ENCODE data around the gene SMYD1. TPM values are rescaled to one million over a fixed set of nuclear protein-coding genes. Genes with fewer than 3 reads are reported as not detected.

Gene SMYD1
- total RNA-seq, 2 donors from 2014 or later = not detected

GRCh38 chr2:88139804-88140203 lies 72.2 kb downstream of the SMYD1 start:
- Histone ChIP-seq H3K9me3 (no peaks in the 10 kb centered on the region), H3K27me3 (replicated peaks; ENCODE audit: insufficient read depth) (no peaks in the 10 kb centered on the region), H3K4me3 (no peak overlapping the region), H3K4me1 (ENCODE audit: control insufficient read depth in 1 of 2, low read depth in 2 of 2) (no peaks in the 10 kb centered on the region), H3K36me3 (no peaks in the 10 kb centered on the region), H3K27ac (no peak overlapping the region)
- no peak for TF ChIP-seq CTCF (IDR thresholded peaks at IDR 0.05)
- DNase-seq (ENCODE audit: low spot score) (no peak), ATAC-seq (ENCODE audit: insufficient number of reproducible peaks, low FRiP score, low read depth) (no peak)

DNA sequence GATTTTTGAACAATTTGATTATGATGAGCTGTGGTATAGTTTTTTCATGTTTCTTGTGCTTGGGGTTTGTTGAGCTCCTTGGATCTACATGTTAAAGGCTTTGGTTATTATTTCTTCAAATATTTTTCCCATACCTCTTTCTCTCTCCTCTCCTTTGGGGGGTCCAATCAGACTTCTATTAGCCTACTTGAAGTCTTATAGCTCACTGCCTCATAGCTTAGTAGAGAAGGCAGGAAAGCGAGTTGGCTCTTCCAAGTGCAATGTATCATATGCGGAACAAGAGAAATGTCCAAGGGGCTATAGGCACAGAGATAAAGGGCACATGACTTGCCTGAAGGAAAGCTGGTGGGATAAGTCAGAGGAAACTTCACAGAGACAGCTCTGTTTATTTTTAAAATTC lies 74.3 kb downstream of the SMYD1 start:
- DNase-seq (ENCODE audit: low spot score) = no peak

DNA sequence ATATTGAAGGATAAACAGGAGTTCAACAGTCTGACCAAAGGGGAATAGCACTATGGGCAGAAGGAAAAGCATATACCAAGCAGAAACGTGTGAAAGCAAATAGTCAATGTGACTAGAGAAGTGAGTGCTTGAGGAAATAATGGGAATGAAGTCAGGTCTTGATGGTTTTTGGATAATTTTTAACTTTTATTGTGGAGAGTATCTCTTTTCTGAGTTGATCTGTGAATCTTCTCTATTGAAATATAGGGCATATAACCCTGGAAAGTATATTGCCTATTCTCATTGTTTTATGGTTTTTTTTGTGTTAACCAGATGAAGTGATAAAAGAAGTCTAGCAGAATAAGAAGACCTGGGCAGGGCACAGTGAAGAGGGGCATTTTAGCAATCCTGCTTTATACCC lies 76.6 kb downstream of the SMYD1 start:
- Histone ChIP-seq H3K4me1 (ENCODE audit: control insufficient read depth in 1 of 2, low read depth in 2 of 2) (no peaks in the 10 kb centered on the region), H3K4me3 (no peak overlapping the region), H3K36me3 (no peaks in the 10 kb centered on the region), H3K27ac (no peak overlapping the region), H3K9me3 (peaks cover 11% of the 10 kb centered on the region), H3K27me3 (replicated peaks; ENCODE audit: insufficient read depth) (no peaks in the 10 kb centered on the region)
- TF ChIP-seq CTCF (IDR thresholded peaks at IDR 0.05) = no peak
- DNase-seq (ENCODE audit: low spot score) = no peak
- ATAC-seq (ENCODE audit: insufficient number of reproducible peaks, low FRiP score, low read depth) = no peak

More for the DNA sequence above, 74.3 kb downstream of the SMYD1 start:
- H3K4me1 ChIP-seq (ENCODE audit: control insufficient read depth in 1 of 2, low read depth in 2 of 2) = no peaks in the 10 kb centered on the region
- ATAC-seq (ENCODE audit: insufficient number of reproducible peaks, low FRiP score, low read depth) = no peak
- H3K36me3 ChIP-seq = no peaks in the 10 kb centered on the region
- no peak for TF ChIP-seq CTCF (IDR thresholded peaks at IDR 0.05)
- no peaks in the 10 kb centered on the region for H3K9me3 ChIP-seq
- no peak overlapping the region for H3K27ac ChIP-seq
- H3K27me3 ChIP-seq (replicated peaks; ENCODE audit: insufficient read depth) = no peaks in the 10 kb centered on the region
- H3K4me3 ChIP-seq = no peak overlapping the region

DNA sequence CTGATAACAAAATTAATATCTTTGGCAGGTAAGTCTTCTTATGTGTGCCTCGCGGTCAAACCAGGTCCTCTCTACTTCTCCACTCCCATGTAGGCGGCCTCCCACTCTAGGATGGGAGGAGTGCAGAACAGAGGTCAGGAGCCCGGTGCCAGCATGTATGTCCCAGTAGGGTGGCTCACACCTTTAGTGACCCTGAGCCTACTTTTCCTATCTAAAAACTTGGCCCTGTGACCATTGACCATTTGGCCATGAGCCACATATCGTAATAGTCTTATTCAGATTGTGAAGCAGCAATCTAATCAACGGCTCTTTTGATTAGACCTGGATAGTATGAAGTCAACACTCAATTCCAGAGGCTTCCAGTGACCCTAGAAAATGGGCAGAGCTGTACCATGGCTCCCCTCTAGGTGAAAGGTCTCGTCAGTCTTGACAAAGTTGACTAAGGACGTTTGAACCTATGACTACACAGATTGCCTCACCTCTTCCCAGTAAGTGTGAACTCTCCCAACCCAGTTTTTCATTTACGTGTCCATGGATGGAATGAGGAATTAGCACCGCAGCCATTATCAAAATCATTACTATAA lies 77.4 kb downstream of the SMYD1 start:
- H3K36me3 ChIP-seq = no peaks in the 10 kb centered on the region
- ATAC-seq (ENCODE audit: insufficient number of reproducible peaks, low FRiP score, low read depth) = no peak
- H3K9me3 ChIP-seq = peaks cover 14% of the 10 kb centered on the region

DNA sequence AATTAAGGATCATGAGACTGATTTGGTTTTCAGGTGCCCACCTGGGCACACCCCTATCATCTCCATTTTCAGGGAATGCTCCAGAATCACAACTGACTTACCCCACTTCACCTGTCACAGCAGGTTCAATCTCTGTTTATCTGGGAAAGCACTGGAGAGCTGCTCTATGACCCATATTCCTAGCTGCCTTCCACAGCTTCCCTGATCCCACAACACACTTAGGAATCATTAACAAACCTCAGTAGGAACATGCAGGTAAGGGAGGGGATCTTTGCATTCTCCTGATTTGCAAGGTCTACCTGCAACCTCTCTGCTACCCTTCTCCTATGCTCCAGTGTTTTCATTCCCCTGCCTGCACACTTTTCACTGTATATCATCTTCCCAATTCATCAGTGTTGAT lies 79.0 kb downstream of the SMYD1 start:
- H3K4me3 ChIP-seq = no peak overlapping the region
- H3K4me1 ChIP-seq (ENCODE audit: control insufficient read depth in 1 of 2, low read depth in 2 of 2) = no peaks in the 10 kb centered on the region
- no peaks in the 10 kb centered on the region for H3K36me3 ChIP-seq
- no peak for ATAC-seq (ENCODE audit: insufficient number of reproducible peaks, low FRiP score, low read depth)
- H3K9me3 ChIP-seq = peaks cover 14% of the 10 kb centered on the region
- no peaks in the 10 kb centered on the region for H3K27me3 ChIP-seq (replicated peaks; ENCODE audit: insufficient read depth)
- H3K27ac ChIP-seq = no peak overlapping the region
- no peak for DNase-seq (ENCODE audit: low spot score)
- no peak for TF ChIP-seq CTCF (IDR thresholded peaks at IDR 0.05)

More for the DNA sequence above, 77.4 kb downstream of the SMYD1 start:
- Histone ChIP-seq H3K4me3 (no peak overlapping the region), H3K27ac (no peak overlapping the region), H3K27me3 (replicated peaks; ENCODE audit: insufficient read depth) (no peaks in the 10 kb centered on the region), H3K4me1 (ENCODE audit: control insufficient read depth in 1 of 2, low read depth in 2 of 2) (no peaks in the 10 kb centered on the region)
- no peak for TF ChIP-seq CTCF (IDR thresholded peaks at IDR 0.05)
- DNase-seq (ENCODE audit: low spot score) = no peak

All from thoracic aorta (tissue), 2 donors.